SH-SY5Y (cell line): ENCODE data around the gene CGGBP1.

Experiments
- GATA2 ChIP-seq: IDR thresholded peaks from 2 replicates; pipeline ENCODE4 v1.6.1; 2011; ENCODE audit warnings: mild to moderate bottlenecking, low read depth, low read length
- GATA3 ChIP-seq: IDR thresholded peaks from 2 replicates; pipeline ENCODE4 v1.6.1; 2011; ENCODE audit warnings: low read depth, mild to moderate bottlenecking, low read length, moderate library complexity

DNA sequence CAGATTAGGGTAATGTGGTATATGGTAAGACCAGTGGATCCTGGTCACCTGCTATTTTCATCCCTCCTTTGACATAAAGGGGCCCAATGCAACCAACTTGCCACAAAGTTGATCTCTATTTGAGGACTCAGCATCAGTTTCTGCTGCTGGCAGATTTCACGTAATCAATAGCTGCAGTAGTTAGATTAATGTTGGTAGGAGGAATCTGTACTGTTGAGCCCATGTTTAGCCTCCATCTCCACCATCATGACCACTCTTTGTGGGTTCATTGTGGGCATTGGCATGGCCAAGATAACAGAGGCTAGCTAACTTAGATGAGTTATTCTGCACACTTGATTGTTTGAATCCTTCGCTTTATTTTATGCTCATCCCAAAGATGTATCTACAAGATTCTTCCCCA lies 29.9 kb downstream of the CGGBP1 start:
- TF ChIP-seq GATA2: no peak
- TF ChIP-seq GATA3: no peak
